Activated CD4-positive, alpha-beta T cell treated with anti-CD3 and anti-CD28 coated beads, Interleukin-2, amount 10 ng/mL, durations not matched to agents 7 days and 5 days (primary cell): ENCODE results near the gene STEAP1. TPM values are rescaled to one million over a fixed set of nuclear protein-coding genes. Genes with fewer than 3 reads are reported as not detected.
A peak's percentile ranks its signal among the peaks of the same experiment; 100 is the strongest.
"Not testable (repeated sequence)": the region's sequence is repeated elsewhere in the genome, so short reads cannot be mapped to it uniquely, and the experiment has no call there.

ENCODE experiments used
- CTCF ChIA-PET: fragments of 350-600 bp; sonication (Branson Sonifier 250); formaldehyde crosslinking; loops from one replicate; lab custom pipeline; 2021; ENCODE audit warnings: antibody characterized with exemption; lab: Charles Lee
- POLR2A ChIA-PET: fragments of 350-600 bp; sonication (Branson Sonifier 250); formaldehyde crosslinking; loops from one replicate; lab custom pipeline; 2021; ENCODE audit warnings: antibody characterized with exemption; lab: Charles Lee
- DNase-seq: peaks from one replicate; pipeline ENCODE4 v3.0.0-alpha.2; 2020
- H3K27ac Mint-ChIP-seq: one replicate; pipeline ENCODE4 v1.8.0; 2021; ENCODE audit warnings: mild to moderate bottlenecking, moderate library complexity, mixed read lengths
- H3K27me3 Mint-ChIP-seq: one replicate; pipeline ENCODE4 v1.8.0; 2021; ENCODE audit warnings: mixed read lengths
- H3K36me3 Mint-ChIP-seq: one replicate; pipeline ENCODE4 v1.8.0; 2021; ENCODE audit warnings: low read depth, mixed read lengths
- H3K4me1 Mint-ChIP-seq: one replicate; pipeline ENCODE4 v1.8.0; 2021; ENCODE audit warnings: mixed read lengths
- H3K4me3 Mint-ChIP-seq: one replicate; pipeline ENCODE4 v1.8.0; 2021; ENCODE audit warnings: mild to moderate bottlenecking, moderate library complexity, mixed read lengths
- H3K9me3 Mint-ChIP-seq: one replicate; pipeline ENCODE4 v1.8.0; 2021; ENCODE audit warnings: mixed read lengths
- total RNA-seq, 2 experiments: library from RNA; stranded (reverse); gene quantifications; one replicate each; pipeline ENCODE4 v1.2.3, GENCODE V29; 2021

Gene STEAP1
- total RNA-seq = not detected

DNA sequence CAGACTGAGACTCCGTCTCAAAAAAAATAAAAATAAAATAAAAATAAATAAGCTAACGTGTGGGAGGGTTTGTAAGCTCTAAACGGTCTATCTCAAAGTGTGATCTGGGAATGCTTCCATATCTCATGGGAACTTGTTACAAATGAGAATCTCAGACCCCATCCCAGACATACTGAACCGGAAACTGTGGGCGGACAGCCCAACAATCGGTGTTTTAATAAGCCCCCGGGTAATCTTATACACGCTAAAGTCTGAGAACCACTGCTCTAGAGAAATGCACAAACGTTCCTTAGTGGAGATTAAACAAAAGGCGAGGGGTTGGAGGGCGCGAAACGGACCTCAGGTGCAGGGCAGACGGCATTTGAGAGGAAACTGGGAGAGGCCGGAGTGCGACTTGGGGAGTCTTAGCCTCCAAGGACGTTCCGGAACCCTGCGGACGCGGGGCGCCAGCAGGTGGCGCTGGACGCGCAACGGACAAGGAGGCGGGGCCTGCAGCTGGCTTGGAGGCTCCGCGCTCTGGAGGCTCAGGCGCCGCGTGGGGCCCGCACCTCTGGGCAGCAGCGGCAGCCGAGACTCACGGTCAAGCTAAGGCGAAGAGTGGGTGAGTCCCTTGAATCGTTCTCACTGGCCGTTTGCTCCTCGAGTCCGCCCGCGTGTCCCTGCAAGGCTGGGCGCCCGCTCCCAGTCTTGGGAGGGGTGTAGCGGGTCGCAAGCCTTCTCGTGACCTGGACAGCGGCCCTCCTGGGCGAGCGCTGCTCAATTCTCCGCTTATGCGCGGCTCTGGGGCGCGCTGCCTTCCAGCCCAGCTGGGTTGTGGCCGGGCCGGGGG lies at the start of gene STEAP1:
STEAP1 (plus strand) TSS at position 527 of the 829 bp plus-strand sequence. CDS start 5,320 bp downstream, outside the sequence.
- H3K9me3 Mint-ChIP-seq, H3K27ac Mint-ChIP-seq, POLR2A ChIA-PET, H3K4me1 Mint-ChIP-seq, H3K36me3 Mint-ChIP-seq: not testable (repeated sequence)
- CTCF ChIA-PET = interaction anchor here (1.2 to 1.9 kb wide), 3 partner anchors 12 to 274 kb away, joined by 3 to 6 read pairs (median 3); no protein-coding TSS in a partner anchor
- H3K27me3 Mint-ChIP-seq = peaks cover 20% of the 10 kb centered on the region
- peak; percentile 82 for DNase-seq
- peak within 1 kb of the TSS; percentile 49 for H3K4me3 Mint-ChIP-seq

DNA sequence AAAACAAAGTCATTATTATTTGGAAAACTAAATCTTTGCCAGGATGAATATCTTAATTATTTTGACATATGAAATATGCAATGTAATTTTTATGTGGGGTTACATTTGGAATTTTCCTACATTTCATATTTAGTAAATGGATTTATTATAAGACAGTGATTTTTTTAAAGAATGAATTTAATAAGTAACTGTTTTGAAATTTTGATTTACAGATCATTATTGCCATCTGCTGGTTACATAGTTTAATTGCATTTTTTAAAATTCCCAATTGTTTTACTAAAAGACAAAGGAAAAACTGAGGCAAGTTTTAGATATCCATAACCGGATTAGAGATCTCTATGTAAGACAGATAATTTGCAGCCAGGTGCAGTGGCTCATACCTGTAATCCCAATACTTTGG lies 39.3 kb upstream of the STEAP1 start:
- DNase-seq, H3K4me3 Mint-ChIP-seq, H3K36me3 Mint-ChIP-seq, POLR2A ChIA-PET, H3K4me1 Mint-ChIP-seq, H3K27ac Mint-ChIP-seq, H3K9me3 Mint-ChIP-seq, CTCF ChIA-PET: not testable (repeated sequence)
- H3K27me3 Mint-ChIP-seq = peaks cover 22% of the 10 kb centered on the region

DNA sequence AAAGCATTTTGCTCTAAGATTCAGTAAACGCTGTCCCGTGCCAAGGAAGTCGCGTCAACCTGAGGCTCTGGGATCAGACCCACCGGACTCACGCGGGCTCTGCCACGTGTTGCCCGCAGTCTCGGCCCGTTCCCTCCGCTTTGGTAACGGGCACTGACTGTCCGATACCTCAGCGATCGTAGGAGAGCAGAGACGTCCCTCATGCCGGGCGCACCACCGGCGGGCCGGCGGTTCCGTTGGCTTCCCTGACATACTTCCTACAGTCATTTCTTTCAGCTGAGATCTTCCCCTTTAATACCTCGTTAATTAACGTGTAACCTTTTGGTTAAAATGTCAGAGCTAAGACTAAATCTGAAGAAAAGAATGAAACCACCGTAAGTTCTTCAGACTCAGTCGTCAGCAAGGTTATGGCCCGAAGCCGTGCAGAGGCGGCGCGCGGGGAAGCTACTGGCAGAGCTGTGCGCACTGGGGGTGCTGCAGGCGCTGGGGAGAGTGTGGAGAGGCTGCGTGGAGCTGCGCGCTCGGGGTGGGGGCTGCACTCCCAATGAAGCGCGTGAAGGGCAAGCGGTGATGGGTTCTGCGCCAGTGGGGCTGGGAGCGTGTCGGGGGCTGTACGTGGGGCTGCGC lies 35.6 kb upstream of the STEAP1 start:
- DNase-seq = peak; percentile 7

DNA sequence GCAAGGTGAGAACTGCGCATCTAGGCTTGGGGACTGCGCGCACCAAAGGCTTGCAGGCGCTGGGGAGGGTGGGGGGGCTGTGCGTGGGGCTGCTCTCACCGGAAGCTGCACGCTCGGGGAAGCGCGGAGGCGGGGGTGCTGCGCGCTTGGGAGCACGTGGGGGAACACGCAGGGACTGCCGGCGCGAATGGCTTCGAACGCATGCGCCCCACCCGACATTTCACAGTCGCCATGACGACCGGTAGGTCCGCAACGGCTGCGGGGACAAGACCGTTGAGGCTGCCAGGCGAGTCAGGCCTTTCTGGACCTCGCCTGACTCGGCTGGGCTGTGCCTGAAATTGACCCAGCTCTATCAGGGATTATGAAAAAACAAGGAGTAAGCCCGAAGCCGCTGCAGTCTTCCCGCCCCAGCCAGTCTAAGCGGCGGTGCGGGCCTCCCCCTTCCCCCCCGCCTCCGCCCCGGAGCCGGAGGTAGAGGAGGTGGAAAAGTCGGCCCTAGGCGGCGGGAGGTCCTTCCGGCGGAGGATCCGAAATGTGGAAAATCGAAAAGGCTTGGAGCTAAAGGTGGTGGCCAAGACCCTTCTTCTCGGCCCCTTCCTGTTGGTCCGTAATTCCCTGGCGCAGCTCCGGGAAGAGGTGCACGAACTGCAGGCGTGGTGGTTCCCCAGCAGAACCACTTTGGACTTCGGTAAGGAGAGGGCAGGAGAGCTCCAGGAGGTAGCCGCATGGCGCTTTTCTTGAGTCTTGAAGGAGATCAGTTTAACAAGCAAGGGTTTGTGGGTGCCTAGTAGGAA lies 34.9 kb upstream of the STEAP1 start:
- Mint-ChIP-seq H3K9me3 (no peaks in the 10 kb centered on the region), H3K4me3 (no peak overlapping the region), H3K27me3 (peaks cover 28% of the 10 kb centered on the region), H3K4me1 (peaks cover 5% of the 10 kb centered on the region), H3K36me3 (no peaks in the 10 kb centered on the region), H3K27ac (no peak overlapping the region)
- ChIA-PET CTCF (no interaction called here), POLR2A (no interaction called here)
- peak; percentile 7 for DNase-seq

More for the DNA sequence above, 35.6 kb upstream of the STEAP1 start:
- Mint-ChIP-seq H3K4me3 (peak overlapping the region; percentile 8), H3K27me3 (peaks cover 28% of the 10 kb centered on the region)
- H3K27ac Mint-ChIP-seq, H3K36me3 Mint-ChIP-seq, H3K9me3 Mint-ChIP-seq, POLR2A ChIA-PET, H3K4me1 Mint-ChIP-seq, CTCF ChIA-PET: not testable (repeated sequence)

DNA sequence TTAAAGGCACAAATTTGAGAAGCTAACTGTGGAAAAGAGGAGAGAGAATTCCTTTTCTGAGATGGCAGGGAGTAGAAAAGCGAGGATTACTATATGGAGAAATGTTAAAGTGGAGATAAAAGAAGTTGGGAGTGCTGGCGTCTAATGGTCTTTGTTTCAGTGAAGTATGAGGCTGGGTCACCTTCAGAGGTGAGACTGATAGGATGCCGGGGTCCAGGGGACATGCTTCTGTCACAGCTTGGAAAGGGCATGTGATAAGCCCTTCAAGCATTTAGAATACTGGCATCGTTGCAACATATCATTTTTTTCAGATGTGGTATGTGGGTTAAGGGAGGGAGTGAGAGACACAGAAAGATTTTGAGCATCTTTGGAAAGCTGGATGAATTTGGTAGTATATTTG lies 34.1 kb upstream of the STEAP1 start:
- peak overlapping the region; percentile 38 for H3K27ac Mint-ChIP-seq
- POLR2A ChIA-PET, H3K9me3 Mint-ChIP-seq, DNase-seq, H3K4me3 Mint-ChIP-seq, CTCF ChIA-PET, H3K36me3 Mint-ChIP-seq, H3K4me1 Mint-ChIP-seq: not testable (repeated sequence)
- H3K27me3 Mint-ChIP-seq = peaks cover 28% of the 10 kb centered on the region

DNA sequence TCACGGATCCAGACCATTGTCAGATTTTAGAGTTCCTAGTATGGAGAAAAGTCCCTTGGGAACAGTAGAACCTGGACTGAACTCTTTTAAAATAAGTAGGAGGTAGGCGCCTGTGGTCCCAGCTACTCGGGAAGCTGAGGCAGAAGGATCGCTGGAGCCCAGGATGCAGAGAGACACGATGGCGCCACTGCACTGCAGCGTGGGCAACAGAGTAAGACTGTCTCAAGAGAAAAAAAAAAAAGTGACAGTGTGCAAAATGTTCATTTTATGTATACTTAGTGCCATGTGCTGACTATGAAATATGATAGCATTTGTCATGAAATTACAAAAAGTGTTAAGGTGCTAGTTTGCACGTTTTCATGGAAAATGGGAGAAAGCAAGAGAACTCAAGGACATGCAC lies 22.5 kb upstream of the STEAP1 start:
- H3K4me3 Mint-ChIP-seq, H3K9me3 Mint-ChIP-seq, CTCF ChIA-PET, H3K36me3 Mint-ChIP-seq, H3K27ac Mint-ChIP-seq, DNase-seq, H3K27me3 Mint-ChIP-seq, H3K4me1 Mint-ChIP-seq, POLR2A ChIA-PET: not testable (repeated sequence)

DNA sequence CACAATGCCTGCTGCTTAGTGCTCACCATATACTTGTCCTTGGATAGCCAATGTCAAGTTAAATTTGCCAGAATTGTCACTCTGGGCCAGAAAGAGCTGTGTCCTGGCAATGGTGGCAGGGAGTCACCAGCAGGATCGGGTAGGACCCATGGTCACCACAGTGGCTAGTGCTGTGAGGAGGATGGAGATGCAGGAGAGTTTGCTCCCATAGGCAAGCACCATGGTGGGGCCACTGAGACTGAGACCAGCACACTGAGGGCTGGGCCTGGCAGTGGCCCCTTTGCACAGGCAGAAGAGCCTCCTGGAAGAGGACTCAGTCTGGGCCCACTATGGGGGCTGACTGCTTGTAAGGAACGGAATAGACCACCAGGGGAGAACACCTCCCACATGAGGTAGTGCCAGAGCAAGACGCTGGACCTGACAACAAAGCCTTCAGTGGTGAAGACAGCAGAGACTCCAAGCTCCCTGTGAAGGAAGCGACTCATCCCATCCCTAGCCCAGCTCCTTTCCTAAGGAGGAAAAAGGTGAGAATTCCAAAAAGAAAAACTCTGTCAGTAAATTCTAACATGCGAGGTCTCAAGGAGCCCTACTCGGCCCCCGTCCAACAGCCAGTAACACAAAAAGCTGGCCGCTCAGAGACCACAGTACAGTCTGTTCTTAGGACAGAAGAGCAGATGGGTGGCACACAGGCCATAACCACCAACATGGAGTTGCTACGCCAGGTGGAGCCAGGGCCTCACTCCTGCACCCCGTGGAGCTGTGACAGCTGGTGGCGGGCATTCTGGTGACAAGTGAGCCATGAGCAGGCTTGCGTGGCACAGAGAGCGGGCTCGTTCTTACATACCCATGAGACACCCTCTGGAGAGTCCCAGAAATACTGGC lies 6.9 kb upstream of the STEAP1 start:
- H3K27me3 Mint-ChIP-seq, H3K4me3 Mint-ChIP-seq, H3K36me3 Mint-ChIP-seq, H3K4me1 Mint-ChIP-seq, H3K27ac Mint-ChIP-seq, H3K9me3 Mint-ChIP-seq, CTCF ChIA-PET, POLR2A ChIA-PET, DNase-seq: not testable (repeated sequence)

DNA sequence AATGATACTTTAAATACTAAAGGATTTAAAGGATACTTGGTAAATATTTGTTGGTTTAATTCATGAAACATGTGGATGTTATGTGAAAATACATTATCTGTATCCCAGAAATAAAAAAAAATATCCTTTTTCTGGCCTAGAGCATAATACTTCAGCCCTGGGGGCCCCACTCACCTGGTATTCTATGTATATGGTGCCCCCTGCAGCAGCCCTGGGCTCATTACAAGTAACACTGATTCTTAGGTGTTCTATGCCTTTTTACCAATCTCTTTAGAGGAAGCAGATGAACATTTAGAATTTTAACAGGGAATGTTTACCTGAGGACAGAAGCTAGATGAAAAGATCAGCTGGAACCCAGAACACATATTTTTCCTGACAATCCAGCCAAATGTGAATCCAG lies 4.8 kb upstream of the STEAP1 start:
- H3K4me3 Mint-ChIP-seq, H3K27me3 Mint-ChIP-seq, CTCF ChIA-PET, POLR2A ChIA-PET, H3K36me3 Mint-ChIP-seq, H3K4me1 Mint-ChIP-seq, H3K27ac Mint-ChIP-seq, H3K9me3 Mint-ChIP-seq: not testable (repeated sequence)
- DNase-seq = peak; percentile 12

DNA sequence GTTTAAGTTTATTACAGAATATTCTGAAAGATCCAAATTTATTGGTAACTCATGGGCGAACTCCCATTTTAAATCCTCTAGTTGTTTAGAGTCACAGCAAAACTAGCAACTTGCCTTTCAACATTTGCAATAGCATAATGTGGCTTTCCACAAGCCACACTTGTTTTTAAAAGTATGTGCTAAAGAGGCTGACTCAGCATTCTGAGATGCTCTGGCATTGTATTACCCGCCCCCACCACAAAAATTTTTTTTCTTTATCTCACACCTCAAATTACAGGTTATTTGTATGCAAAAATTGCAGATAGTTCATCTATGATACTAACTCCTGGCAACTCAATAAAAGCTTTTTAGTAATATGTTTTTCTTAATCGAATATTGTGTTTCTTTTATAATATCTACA lies 2.4 kb upstream of the STEAP1 start:
- H3K9me3 Mint-ChIP-seq, H3K27ac Mint-ChIP-seq, H3K4me3 Mint-ChIP-seq, POLR2A ChIA-PET, CTCF ChIA-PET, H3K36me3 Mint-ChIP-seq, DNase-seq, H3K4me1 Mint-ChIP-seq: not testable (repeated sequence)
- peaks cover 16% of the 10 kb centered on the region for H3K27me3 Mint-ChIP-seq

DNA sequence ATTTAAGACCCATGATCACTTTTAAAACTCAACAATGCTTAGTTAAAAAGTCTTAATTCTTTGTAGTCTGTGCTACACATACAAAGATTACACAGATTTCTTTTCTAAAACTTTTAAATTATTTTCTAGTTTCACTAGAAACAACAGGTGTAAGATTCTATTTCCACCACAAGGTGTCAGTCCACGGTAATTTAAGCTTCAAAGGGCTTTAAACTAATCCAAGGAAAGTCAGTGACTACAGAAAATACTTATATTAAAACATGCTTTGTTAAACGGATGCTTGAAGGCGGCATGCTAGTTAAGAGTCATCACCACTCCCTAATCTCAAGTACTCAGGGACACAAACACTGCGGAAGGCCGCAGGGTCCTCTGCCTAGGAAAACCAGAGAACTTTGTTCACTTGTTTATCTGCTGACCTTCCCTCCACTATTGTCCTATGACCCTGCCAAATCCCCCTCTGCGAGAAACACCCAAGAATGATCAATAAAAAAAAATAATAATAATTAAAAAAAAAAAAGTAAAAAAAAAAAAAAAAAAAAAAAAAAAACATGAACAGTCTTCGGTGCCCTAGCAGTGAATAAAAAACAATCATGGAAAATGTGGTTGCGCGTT lies 1.5 kb upstream of the STEAP1 start:
- CTCF ChIA-PET = interaction anchor here (0.6 to 1.9 kb wide), 2 partner anchors 275 to 314 kb away, joined by 3 to 6 read pairs; no protein-coding TSS in a partner anchor
- peak; percentile 24 for DNase-seq
- H3K4me3 Mint-ChIP-seq, H3K27ac Mint-ChIP-seq, POLR2A ChIA-PET, H3K36me3 Mint-ChIP-seq, H3K9me3 Mint-ChIP-seq, H3K4me1 Mint-ChIP-seq: not testable (repeated sequence)
- H3K27me3 Mint-ChIP-seq = peaks cover 20% of the 10 kb centered on the region

DNA sequence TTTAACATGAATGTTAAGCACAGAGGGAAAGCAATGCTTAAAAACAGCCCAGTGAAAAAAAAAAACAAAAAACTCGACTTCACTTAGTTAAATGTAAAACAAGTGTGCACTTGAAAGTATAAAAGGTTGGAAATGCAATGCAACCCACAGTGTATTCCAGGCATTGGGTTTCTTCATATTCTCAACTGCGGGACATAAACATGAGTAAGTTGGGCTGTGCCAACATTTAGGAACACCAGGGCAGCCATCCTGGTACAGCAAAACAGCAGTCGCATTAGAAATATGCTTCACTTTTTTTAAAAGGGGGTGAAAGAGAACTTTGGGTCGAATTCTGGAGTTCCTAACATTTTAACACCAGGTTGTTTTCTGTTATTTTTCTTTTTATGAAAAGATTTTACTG lies 937 bp downstream of the STEAP1 start:
- peaks cover 22% of the 10 kb centered on the region for H3K27me3 Mint-ChIP-seq
- no peak overlapping the region for H3K27ac Mint-ChIP-seq
- H3K9me3 Mint-ChIP-seq = no peaks in the 10 kb centered on the region
- no peaks in the 10 kb centered on the region for H3K36me3 Mint-ChIP-seq
- ChIA-PET POLR2A (no interaction called here), CTCF (no interaction called here)
- no peak for DNase-seq
- H3K4me3 Mint-ChIP-seq = no peak overlapping the region
- peaks cover 4% of the 10 kb centered on the region for H3K4me1 Mint-ChIP-seq

DNA sequence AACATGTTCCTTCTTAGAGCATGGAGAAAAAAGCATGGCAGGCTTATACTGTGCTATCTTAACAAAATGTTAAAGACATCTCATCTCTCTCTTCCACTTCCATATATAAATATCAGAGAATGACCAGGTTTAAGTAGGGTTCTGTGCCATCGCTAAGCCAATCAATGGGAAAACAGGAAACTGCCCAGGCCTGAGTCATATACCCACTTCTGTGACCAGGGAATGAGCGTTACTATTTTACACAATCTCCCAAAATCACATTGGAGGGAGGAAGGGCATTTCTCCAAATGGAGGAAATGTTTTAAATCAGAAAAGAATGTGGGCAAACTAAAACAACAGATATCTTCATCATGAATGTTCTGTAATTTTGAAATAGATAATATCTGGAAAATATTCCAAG lies 3.1 kb downstream of the STEAP1 start:
- H3K36me3 Mint-ChIP-seq, H3K9me3 Mint-ChIP-seq, DNase-seq, POLR2A ChIA-PET, H3K27ac Mint-ChIP-seq, H3K4me1 Mint-ChIP-seq, H3K4me3 Mint-ChIP-seq, CTCF ChIA-PET: not testable (repeated sequence)
- peaks cover 20% of the 10 kb centered on the region for H3K27me3 Mint-ChIP-seq
